Naive thymus-derived CD4-positive, alpha-beta T cell (primary cell): ENCODE results near the gene KRTAP4-5. TPM values are rescaled to one million over a fixed set of nuclear protein-coding genes. Genes with fewer than 3 reads are reported as not detected.
"Not testable (repeated sequence)": the region's sequence is repeated elsewhere in the genome, so short reads cannot be mapped to it uniquely, and the experiment has no call there.

Experiments
- ATAC-seq: fragments of 150-1000 bp; cut with Tn5 transposase; 2 replicates; pipeline ENCODE4 v1.10.0; 2021; ENCODE audit warnings: mild to moderate bottlenecking, moderate library complexity
- CTCF ChIA-PET: fragments of 350-600 bp; sonication (Branson Sonifier 250); formaldehyde crosslinking; loops from one replicate; lab custom pipeline; 2021; ENCODE audit warnings: antibody characterized with exemption; lab: Charles Lee
- POLR2A ChIA-PET: fragments of 350-600 bp; sonication (Branson Sonifier 250); formaldehyde crosslinking; loops from one replicate; lab custom pipeline; 2021; ENCODE audit warnings: antibody characterized with exemption, inconsistent platforms; lab: Charles Lee
- DNase-seq, 9 donors: peaks; one replicate each; pipeline versions ENCODE4 v3.0.0 to v3.0.0-alpha.2; 2020 to 2022; ENCODE audit warnings: mixed read lengths in 1 of 9
- H3K27ac ChIP-seq: one replicate; pipeline ENCODE4 v1.7.0; 2013; ENCODE audit warnings: mild to moderate bottlenecking, low read depth, low read length, moderate library complexity
- H3K27me3 ChIP-seq, 2 donors: one replicate each; pipeline ENCODE4 v1.7.0; 2013; ENCODE audit warnings: low read length in 2 of 2, mild to moderate bottlenecking in 2 of 2, moderate library complexity in 2 of 2; ENCODE audit not compliant: control insufficient read depth in 2 of 2, insufficient read depth in 2 of 2
- H3K36me3 ChIP-seq, 3 experiments: 1 replicate in 2 of 3; 2 replicates in 1 of 3; pipeline ENCODE4 v1.7.0; 2013; ENCODE audit warnings: low read length in 3 of 3, mild to moderate bottlenecking in 3 of 3, moderate library complexity in 1 of 3; ENCODE audit not compliant: insufficient read depth in 3 of 3, control insufficient read depth in 2 of 3
- H3K4me1 ChIP-seq, 2 donors: one replicate each; pipeline ENCODE4 v1.7.0; 2013; ENCODE audit warnings: low read length in 2 of 2, mild to moderate bottlenecking in 2 of 2, moderate library complexity in 1 of 2; ENCODE audit not compliant: control insufficient read depth in 2 of 2, insufficient read depth in 2 of 2
- H3K4me3 ChIP-seq: 2 replicates; pipeline ENCODE4 v1.7.0; 2013; ENCODE audit warnings: mild to moderate bottlenecking, low read length
- H3K9me3 ChIP-seq, 3 experiments: 1 replicate in 2 of 3; 2 replicates in 1 of 3; pipeline ENCODE4 v1.7.0; 2013; ENCODE audit warnings: low read length in 3 of 3; ENCODE audit not compliant: control insufficient read depth in 2 of 3
- H3K27ac Mint-ChIP-seq, 9 donors: one replicate each; pipeline ENCODE4 v1.8.0; 2020 to 2022; ENCODE audit warnings: mixed read lengths in 9 of 9, mild to moderate bottlenecking in 8 of 9, moderate library complexity in 5 of 9, inconsistent platforms in 2 of 9
- H3K27me3 Mint-ChIP-seq, 5 donors: one replicate each; pipeline ENCODE4 v1.8.0; 2021 to 2022; ENCODE audit warnings: mixed read lengths in 5 of 5, mild to moderate bottlenecking in 1 of 5
- H3K36me3 Mint-ChIP-seq, 5 donors: one replicate each; pipeline ENCODE4 v1.8.0; 2020 to 2022; ENCODE audit warnings: mixed read lengths in 5 of 5, mild to moderate bottlenecking in 3 of 5, inconsistent platforms in 1 of 5
- H3K4me1 Mint-ChIP-seq, 7 donors: one replicate each; pipeline ENCODE4 v1.8.0; 2020 to 2022; ENCODE audit warnings: mixed read lengths in 7 of 7, mild to moderate bottlenecking in 3 of 7, inconsistent platforms in 1 of 7
- H3K4me3 Mint-ChIP-seq, 10 donors: one replicate each; pipeline ENCODE4 v1.8.0; 2020 to 2022; ENCODE audit warnings: mild to moderate bottlenecking in 10 of 10, mixed read lengths in 10 of 10, moderate library complexity in 6 of 10, inconsistent platforms in 2 of 10
- H3K9me3 Mint-ChIP-seq, 11 donors: one replicate each; pipeline ENCODE4 v1.8.0; 2020 to 2022; ENCODE audit warnings: mixed read lengths in 11 of 11, mild to moderate bottlenecking in 4 of 11, inconsistent platforms in 1 of 11, moderate library complexity in 1 of 11
- intact Hi-C, 2 donors: fragments of 100-400 bp; cut with micrococcal nuclease; formaldehyde crosslinking; loops; one replicate each; pipeline ENCODE4 v1.15.1; 2023
- polyA plus RNA-seq, 2 donors: library from polyadenylated mRNA; unstranded; fragments of 300-500 nt; fragmentation: Illumina TruSeq; gene quantifications; one replicate each; pipeline ENCODE4 v1.2.3, GENCODE V29; 2021
- total RNA-seq, 6 experiments: library from RNA in 5 of 6; stranded (reverse) in 5 of 6; gene quantifications; 1 replicate in 5 of 6; 2 replicates in 1 of 6; pipeline ENCODE4 v1.2.3 and lab custom pipeline; 2021 to 2026

The KRTAP4-5 gene
- total and polyA plus RNA-seq, 7 experiments from 2014 or later = not detected

DNA sequence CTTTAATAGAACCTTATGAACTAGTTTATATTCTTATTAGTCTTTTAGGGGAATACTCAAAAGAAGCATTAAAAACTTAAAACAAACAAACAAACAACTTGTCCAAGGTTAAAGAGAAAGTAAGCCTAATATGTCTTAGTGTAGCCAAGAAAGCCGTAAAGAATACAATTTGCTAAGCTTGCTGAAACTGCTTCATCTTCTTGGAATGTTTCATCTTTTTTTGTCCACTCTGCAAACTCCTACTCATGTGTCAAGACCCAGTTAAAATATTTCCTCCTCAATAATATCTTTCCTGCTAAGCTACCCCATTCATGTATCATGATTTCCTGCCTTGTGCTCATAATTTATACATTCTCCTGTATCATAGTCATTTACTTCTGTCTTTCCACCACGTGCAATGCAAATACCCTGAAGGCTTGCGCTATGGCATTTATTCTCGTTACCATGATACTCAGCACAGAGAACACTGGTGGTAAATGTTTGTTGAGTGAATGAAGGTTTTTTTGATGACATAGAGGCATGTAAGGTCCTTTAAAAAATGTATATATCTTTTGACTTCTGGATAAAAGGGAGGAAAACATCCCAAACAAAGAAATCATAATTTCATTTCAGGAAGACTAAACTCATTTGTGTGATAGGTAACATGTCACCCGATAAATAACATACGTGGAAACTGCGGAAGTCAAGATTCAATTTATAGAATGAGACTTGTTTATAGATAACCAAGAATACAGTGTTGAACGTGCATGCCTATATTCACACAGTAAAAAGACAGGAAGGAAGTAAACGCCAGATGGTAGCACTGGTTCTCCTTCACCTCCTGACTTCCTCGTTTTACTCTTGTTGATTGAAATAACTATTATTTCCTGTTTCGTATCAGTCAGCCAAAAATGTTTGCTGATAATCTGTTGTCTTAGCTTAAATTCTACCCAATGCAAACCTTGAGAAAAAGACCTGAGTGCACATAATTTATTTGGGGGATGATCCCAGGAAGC is 29.6 kb downstream of the KRTAP4-5 start:
- POLR2A ChIA-PET = interaction anchor here (0.7 to 1.2 kb wide), 2 partner anchors 187 to 188 kb away, joined by 3 to 4 read pairs; no protein-coding TSS in a partner anchor

DNA sequence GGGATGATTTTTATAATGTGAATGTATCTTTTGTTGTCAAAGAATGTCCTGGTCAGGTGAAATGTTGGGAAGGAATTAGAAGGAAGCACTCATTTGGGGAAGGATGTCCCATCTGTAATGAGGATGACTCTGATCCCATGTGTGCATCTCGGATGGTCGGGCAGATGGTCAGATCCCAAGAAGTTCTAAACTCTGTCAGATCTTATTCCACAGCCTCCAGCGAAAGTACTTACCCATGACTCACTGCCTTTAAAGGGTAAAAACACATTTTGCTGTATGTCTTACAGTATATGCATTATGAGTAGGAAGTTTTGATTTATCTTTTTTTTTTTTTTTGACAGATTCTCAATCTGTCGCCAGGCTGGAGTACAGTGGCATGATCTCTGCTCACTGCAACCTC is 30.9 kb downstream of the KRTAP4-5 start:
- ChIA-PET POLR2A (interaction anchor here (0.6 kb wide), 1 partner anchor 8 kb away, joined by 4 read pairs; no protein-coding TSS in a partner anchor), CTCF (no interaction called here)
- ATAC-seq (no peak), DNase-seq (no peak)
- peaks cover 0 to 4% (median 0%) of the 10 kb centered on the region in 5 donors for H3K36me3 Mint-ChIP-seq
- H3K36me3 ChIP-seq = no peaks in the 10 kb centered on the region
- peaks cover 5 to 17% of the 10 kb centered on the region in 2 donors for H3K4me1 ChIP-seq
- intact Hi-C loops = no loop called here
- no peaks in the 10 kb centered on the region for H3K27me3 ChIP-seq
- peaks cover 0 to 19% (median 0%) of the 10 kb centered on the region in 5 donors for H3K27me3 Mint-ChIP-seq
- peak overlapping the region in 3 of 9 donors; percentile 12 to 53 (median 43) for H3K27ac Mint-ChIP-seq
- no peak overlapping the region for H3K4me3 ChIP-seq
- H3K27ac ChIP-seq = no peak overlapping the region
- peaks cover 0 to 8% (median 0%) of the 10 kb centered on the region in 11 donors for H3K9me3 Mint-ChIP-seq
- peaks cover 4 to 60% (median 45%) of the 10 kb centered on the region in 7 donors for H3K4me1 Mint-ChIP-seq
- no peaks in the 10 kb centered on the region for H3K9me3 ChIP-seq
- H3K4me3 Mint-ChIP-seq = no peak overlapping the region

More for the DNA sequence above, 29.6 kb downstream of the KRTAP4-5 start:
- CTCF ChIA-PET = interaction anchor here (1.0 to 1.6 kb wide), 3 partner anchors 189 to 587 kb away, joined by 3 to 6 read pairs (median 3); partner anchors contain the start of gene KRTAP16-1
- not testable (repeated sequence) for H3K4me3 ChIP-seq, H3K27ac ChIP-seq, H3K9me3 Mint-ChIP-seq, H3K36me3 ChIP-seq, H3K9me3 ChIP-seq, H3K36me3 Mint-ChIP-seq, H3K27me3 ChIP-seq
- intact Hi-C loops = loop anchor here in 1 of 2 donors (1.0 to 5.0 kb wide), 3 partner anchors 188 to 547 kb away; no protein-coding TSS in a partner anchor
- Mint-ChIP-seq H3K27ac (peak overlapping the region in 7 of 9 donors; percentile 76 to 95 (median 87)), H3K4me3 (peak overlapping the region in 8 of 10 donors; percentile 34 to 83 (median 64)), H3K27me3 (peaks cover 0 to 19% (median 0%) of the 10 kb centered on the region in 5 donors), H3K4me1 (peaks cover 4 to 72% (median 55%) of the 10 kb centered on the region in 7 donors)
- DNase-seq (peak in 5 of 9 donors; percentile 38 to 63 (median 52)), ATAC-seq (peak; percentile 78)
- peaks cover 18 to 27% of the 10 kb centered on the region in 2 donors for H3K4me1 ChIP-seq

DNA sequence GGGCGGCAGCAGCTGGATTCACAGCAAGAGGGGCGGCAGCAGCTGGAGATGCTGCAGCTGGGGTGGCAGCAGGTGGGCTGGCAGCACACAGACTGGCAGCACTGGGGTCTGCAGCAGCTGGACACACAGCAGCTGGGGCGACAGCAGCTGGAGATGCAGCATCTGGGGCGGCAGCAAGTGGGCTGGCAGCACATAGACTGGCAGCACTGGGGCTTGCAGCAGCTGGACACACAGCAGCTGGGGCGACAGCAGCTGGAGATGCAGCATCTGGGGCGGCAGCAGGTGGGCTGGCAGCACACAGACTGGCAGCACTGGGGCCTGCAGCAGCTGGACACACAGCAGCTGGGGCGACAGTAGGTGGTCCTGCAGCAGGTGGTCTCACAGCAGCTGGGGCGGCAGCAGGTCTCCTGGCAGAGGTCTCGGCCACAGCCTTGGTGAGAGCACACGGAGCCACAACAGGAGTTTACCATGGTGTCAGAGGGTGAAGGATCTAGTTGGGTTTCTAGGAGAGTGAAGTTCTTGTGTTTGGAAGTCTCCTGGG is 31.7 kb downstream of the KRTAP4-5 start, which contains the start of gene KRTAP4-11:
Gene KRTAP4-11 (minus strand): TSS at position 528 of the 541 bp plus-strand sequence. CDS start 58 bp downstream, at position 470.
- DNase-seq, H3K36me3 Mint-ChIP-seq, H3K4me3 ChIP-seq, H3K9me3 Mint-ChIP-seq, H3K36me3 ChIP-seq, ATAC-seq, intact Hi-C loops, CTCF ChIA-PET, H3K27me3 ChIP-seq, H3K4me1 ChIP-seq, H3K9me3 ChIP-seq, H3K27ac ChIP-seq, POLR2A ChIA-PET: not testable (repeated sequence)
- Mint-ChIP-seq H3K27ac (peak within 1 kb of the TSS in 7 of 9 donors; percentile 25 to 92 (median 55)), H3K27me3 (peaks cover 0 to 17% (median 0%) of the 10 kb centered on the region in 5 donors), H3K4me3 (peak within 1 kb of the TSS in 1 of 10 donors; percentile 29), H3K4me1 (peaks cover 4 to 53% (median 38%) of the 10 kb centered on the region in 7 donors)

DNA sequence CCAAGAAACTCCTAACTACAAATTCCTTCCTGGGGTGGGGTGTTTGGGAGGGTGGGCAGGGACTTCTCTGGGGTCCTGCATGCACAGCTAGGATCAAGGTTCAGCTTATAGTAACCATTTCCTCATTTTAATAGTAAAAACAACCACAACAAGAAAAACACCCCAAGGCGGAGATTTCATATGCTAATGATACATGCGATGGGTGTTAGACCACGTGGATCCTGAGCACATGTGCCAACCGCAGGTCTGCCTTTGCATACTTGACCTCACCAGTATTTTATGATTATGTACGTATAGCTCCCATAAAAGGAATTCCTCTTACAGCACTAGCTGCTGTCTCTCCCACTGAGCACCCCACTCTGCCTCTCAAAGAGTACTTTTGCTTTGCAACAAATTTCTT is 33.3 kb downstream of the KRTAP4-5 start:
- no peak overlapping the region for H3K27ac ChIP-seq
- intact Hi-C loops = no loop called here
- CTCF ChIA-PET = no interaction called here
- H3K36me3 Mint-ChIP-seq = peaks cover 0 to 6% (median 2%) of the 10 kb centered on the region in 5 donors
- H3K27me3 Mint-ChIP-seq = peaks cover 0 to 15% (median 0%) of the 10 kb centered on the region in 5 donors
- DNase-seq (no peak), ATAC-seq (peak; percentile 36)
- H3K4me3 ChIP-seq = no peak overlapping the region
- H3K4me1 Mint-ChIP-seq = peaks cover 4 to 40% (median 29%) of the 10 kb centered on the region in 7 donors
- H3K9me3 ChIP-seq = no peaks in the 10 kb centered on the region
- no peaks in the 10 kb centered on the region for H3K27me3 ChIP-seq
- POLR2A ChIA-PET = no interaction called here
- H3K9me3 Mint-ChIP-seq = peaks cover 0 to 17% (median 1%) of the 10 kb centered on the region in 11 donors
- peaks cover 5 to 7% of the 10 kb centered on the region in 2 donors for H3K4me1 ChIP-seq
- no peaks in the 10 kb centered on the region for H3K36me3 ChIP-seq
- H3K27ac Mint-ChIP-seq = no peak overlapping the region
- no peak overlapping the region for H3K4me3 Mint-ChIP-seq

DNA sequence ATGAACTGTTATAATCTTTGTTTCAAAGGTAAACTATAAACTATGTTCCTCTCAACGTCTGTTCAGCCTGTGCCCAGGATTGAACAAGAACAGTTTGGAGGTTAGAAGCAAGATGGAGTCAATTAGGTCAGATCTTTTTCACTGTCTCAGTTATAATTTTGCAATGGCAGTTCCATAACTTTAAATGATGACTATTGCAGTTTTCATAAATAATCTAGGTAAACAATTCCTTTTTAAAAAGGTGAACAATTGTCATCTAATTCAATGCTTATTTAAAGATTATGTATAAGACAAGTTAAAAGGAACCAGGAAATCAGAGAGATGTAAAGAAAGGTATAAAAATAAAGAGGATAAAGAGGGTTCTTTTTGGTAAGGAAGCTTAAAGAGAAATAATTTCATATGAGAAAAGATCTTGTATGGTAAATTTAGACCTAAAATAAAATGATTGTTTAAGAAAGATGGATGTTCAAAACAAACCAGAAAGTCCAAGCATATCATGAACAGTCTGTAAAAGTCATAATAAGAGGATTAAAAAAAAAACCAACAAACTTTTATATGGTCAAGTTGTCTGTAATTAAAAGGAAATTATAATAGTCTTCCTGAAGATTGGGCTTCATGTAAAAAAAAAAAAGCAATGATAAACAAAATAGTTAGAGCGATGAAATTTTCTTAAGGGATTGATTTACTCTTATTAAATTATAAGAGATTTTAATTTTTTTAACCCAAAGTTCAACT is 38.3 kb downstream of the KRTAP4-5 start:
- Mint-ChIP-seq H3K4me1 (peaks cover 0 to 22% (median 12%) of the 10 kb centered on the region in 7 donors), H3K27me3 (peaks cover 0 to 11% (median 3%) of the 10 kb centered on the region in 5 donors), H3K27ac (no peak overlapping the region), H3K4me3 (no peak overlapping the region), H3K9me3 (peaks cover 0 to 22% (median 4%) of the 10 kb centered on the region in 11 donors), H3K36me3 (peaks cover 0 to 11% (median 5%) of the 10 kb centered on the region in 5 donors)
- Histone ChIP-seq H3K4me1 (peaks cover 0 to 7% of the 10 kb centered on the region in 2 donors), H3K4me3 (no peak overlapping the region), H3K27me3 (no peaks in the 10 kb centered on the region), H3K9me3 (no peaks in the 10 kb centered on the region), H3K36me3 (no peaks in the 10 kb centered on the region), H3K27ac (no peak overlapping the region)
- ChIA-PET POLR2A (interaction anchor here (0.6 kb wide), 1 partner anchor 1496 kb away, joined by 3 read pairs; no protein-coding TSS in a partner anchor), CTCF (no interaction called here)
- no peak for ATAC-seq
- no peak for DNase-seq
- intact Hi-C loops = no loop called here
